Osteocyte (in vitro differentiated cells): Measurements from ENCODE around the gene GMCL2. TPM values are rescaled to one million over a fixed set of nuclear protein-coding genes. Genes with fewer than 3 reads are reported as not detected.
A peak's percentile ranks its signal among the peaks of the same experiment; 100 is the strongest.

Experiments
- DNase-seq: peaks from one replicate; pipeline ENCODE4 v3.0.0; 2021; ENCODE audit warnings: mixed read lengths; ENCODE audit not compliant: unreplicated experiment; ENCODE audit errors: extremely low spot score
- H3K27ac Mint-ChIP-seq: one replicate; pipeline ENCODE4 v1.8.0; 2021; ENCODE audit warnings: mild to moderate bottlenecking, mixed read lengths; ENCODE audit not compliant: unreplicated experiment
- H3K27me3 Mint-ChIP-seq: one replicate; pipeline ENCODE4 v1.8.0; 2021; ENCODE audit warnings: mixed read lengths; ENCODE audit not compliant: unreplicated experiment
- H3K36me3 Mint-ChIP-seq: one replicate; pipeline ENCODE4 v1.8.0; 2021; ENCODE audit warnings: mixed read lengths; ENCODE audit not compliant: unreplicated experiment
- H3K4me1 Mint-ChIP-seq: one replicate; pipeline ENCODE4 v1.8.0; 2021; ENCODE audit warnings: mixed read lengths; ENCODE audit not compliant: unreplicated experiment
- H3K4me3 Mint-ChIP-seq: one replicate; pipeline ENCODE4 v1.8.0; 2021; ENCODE audit warnings: mild to moderate bottlenecking, moderate library complexity, mixed read lengths; ENCODE audit not compliant: unreplicated experiment
- H3K9me3 Mint-ChIP-seq: one replicate; pipeline ENCODE4 v1.8.0; 2021; ENCODE audit warnings: mixed read lengths; ENCODE audit not compliant: unreplicated experiment
- CTCF ChIP-seq: fragments of 200-600 bp; sonication (generic); IDR thresholded peaks from 2 replicates; pipeline ENCODE4 v1.5.0; 2021; ENCODE audit warnings: antibody characterized with exemption, mild to moderate bottlenecking, moderate library complexity
- total RNA-seq: library from RNA; stranded (reverse); gene quantifications from 2 replicates; pipeline ENCODE4 v1.2.1, GENCODE V29; 2021

The GMCL2 gene
- total RNA-seq, 1 donor from 2014 or later, result not detected

- no peak overlapping the region for H3K27ac Mint-ChIP-seq
- no peaks in the 10 kb centered on the region for H3K36me3 Mint-ChIP-seq
- no peaks in the 10 kb centered on the region for H3K9me3 Mint-ChIP-seq
- H3K4me3 Mint-ChIP-seq, result no peak overlapping the region
- TF ChIP-seq CTCF, result no peak
- H3K27me3 Mint-ChIP-seq, result peaks cover 14% of the 10 kb centered on the region
- DNase-seq, result no peak
- peaks cover 6% of the 10 kb centered on the region for H3K4me1 Mint-ChIP-seq
These were observed 27.0 kb downstream of the GMCL2 start for GRCh38 chr5:178160176-178160575.

- H3K4me3 Mint-ChIP-seq, result no peak overlapping the region
These were observed 32.1 kb downstream of the GMCL2 start for GRCh38 chr5:178155065-178155464.

DNA sequence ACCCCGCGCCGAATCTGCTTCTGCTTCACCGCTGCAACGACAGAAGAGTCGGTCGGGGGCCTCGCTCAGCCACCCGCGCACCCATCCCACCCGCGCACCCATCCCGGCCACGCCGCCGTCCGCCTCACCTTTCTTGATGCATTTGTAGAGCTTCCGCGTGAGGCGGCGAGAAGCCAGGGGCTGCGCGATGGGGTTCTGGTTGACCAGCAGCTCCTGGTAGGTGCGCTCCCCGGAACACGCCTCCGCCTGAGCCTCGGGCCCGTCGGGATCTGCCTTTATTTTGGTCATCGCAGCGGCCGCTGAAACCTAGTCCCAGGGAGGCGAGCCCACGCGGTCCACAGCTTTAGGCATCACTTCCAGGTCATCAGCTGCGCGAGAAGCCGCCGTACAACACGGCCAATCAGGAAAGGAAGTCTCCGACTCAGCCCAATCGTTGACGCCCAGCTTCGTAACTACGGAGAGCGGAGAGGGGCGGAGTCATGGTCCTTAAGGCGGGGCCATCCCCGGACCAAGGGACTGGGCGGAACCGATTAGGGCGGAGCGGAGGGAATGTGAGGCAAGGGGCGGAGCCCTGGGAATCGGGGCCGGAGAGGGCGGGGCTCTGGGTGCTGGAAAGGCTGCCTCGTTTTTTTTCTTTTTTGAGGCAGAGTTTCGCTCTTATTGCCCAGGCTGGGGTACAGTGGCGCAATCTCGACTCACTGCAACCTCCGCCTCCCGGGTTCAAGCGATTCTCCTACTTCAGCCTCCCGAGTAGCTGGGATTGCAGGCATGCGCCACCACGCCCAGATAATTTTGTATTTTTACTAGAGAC lies 33.4 kb downstream of the GMCL2 start, which contains the start of gene NHP2:
Gene NHP2, minus strand, starts transcription at position 356 of the 811 bp plus-strand sequence. Its CDS starts 68 bp downstream, at position 288.
- peak; percentile 99 for DNase-seq
- TF ChIP-seq CTCF, result no peak
- H3K27me3 Mint-ChIP-seq, result no peaks in the 10 kb centered on the region

More at GRCh38 chr5:178155065-178155464, 32.1 kb downstream of the GMCL2 start:
- Mint-ChIP-seq H3K9me3 (no peaks in the 10 kb centered on the region), H3K27me3 (no peaks in the 10 kb centered on the region), H3K36me3 (peaks cover 7% of the 10 kb centered on the region), H3K4me1 (peaks cover 18% of the 10 kb centered on the region), H3K27ac (no peak overlapping the region)
- no peak for DNase-seq
- no peak for TF ChIP-seq CTCF

GRCh38 chr5:178152491-178153444 lies 34.4 kb downstream of the GMCL2 start:
- peak overlapping the region; percentile 90 for H3K27ac Mint-ChIP-seq
- no peak for TF ChIP-seq CTCF
- no peaks in the 10 kb centered on the region for H3K27me3 Mint-ChIP-seq
- H3K36me3 Mint-ChIP-seq, result peaks cover 13% of the 10 kb centered on the region
- H3K9me3 Mint-ChIP-seq, result no peaks in the 10 kb centered on the region
- DNase-seq, result no peak
- H3K4me1 Mint-ChIP-seq, result peaks cover 18% of the 10 kb centered on the region
- peak overlapping the region; percentile 91 for H3K4me3 Mint-ChIP-seq

More for the DNA sequence above, 33.4 kb downstream of the GMCL2 start, which contains the start of gene NHP2:
- H3K4me1 Mint-ChIP-seq, result peaks cover 18% of the 10 kb centered on the region
- H3K9me3 Mint-ChIP-seq, result no peaks in the 10 kb centered on the region
- peaks cover 7% of the 10 kb centered on the region for H3K36me3 Mint-ChIP-seq
- peak within 1 kb of the TSS; percentile 90 for H3K27ac Mint-ChIP-seq
- peak within 1 kb of the TSS; percentile 91 for H3K4me3 Mint-ChIP-seq
